ENCODE results near the gene TMEM119. TPM values are rescaled to one million over a fixed set of nuclear protein-coding genes. Genes with fewer than 3 reads are reported as not detected.
"Not testable (repeated sequence)": the region's sequence is repeated elsewhere in the genome, so short reads cannot be mapped to it uniquely, and the experiment has no call there.

TMEM119 gene
- total RNA-seq, 1 donor from 2014 or later = 0.36 TPM

GRCh38 chr12:108621161-108621560 lies 23.3 kb upstream of the TMEM119 start:
- peaks cover 18% of the 10 kb centered on the region for H3K27me3 Mint-ChIP-seq (ENCODE audit: unreplicated experiment)
- no peaks in the 10 kb centered on the region for H3K36me3 Mint-ChIP-seq (ENCODE audit: low read depth, unreplicated experiment)
- DNase-seq (ENCODE audit: low spot score) = no peak
- H3K27ac Mint-ChIP-seq (ENCODE audit: unreplicated experiment) = peak overlapping the region; percentile 98
- H3K9me3 Mint-ChIP-seq (ENCODE audit: unreplicated experiment) = no peaks in the 10 kb centered on the region
- TF ChIP-seq CTCF (IDR thresholded peaks at IDR 0.05; ENCODE audit: unreplicated experiment) = no peak
- H3K4me1 Mint-ChIP-seq (ENCODE audit: unreplicated experiment) = peaks cover 29% of the 10 kb centered on the region
- no peak overlapping the region for H3K4me3 Mint-ChIP-seq (ENCODE audit: unreplicated experiment)

GRCh38 chr12:108620236-108620879 lies 22.5 kb upstream of the TMEM119 start:
- no peak for TF ChIP-seq CTCF (IDR thresholded peaks at IDR 0.05; ENCODE audit: unreplicated experiment)
- Mint-ChIP-seq H3K36me3 (ENCODE audit: low read depth, unreplicated experiment) (no peaks in the 10 kb centered on the region), H3K4me1 (ENCODE audit: unreplicated experiment) (peaks cover 29% of the 10 kb centered on the region), H3K4me3 (ENCODE audit: unreplicated experiment) (no peak overlapping the region), H3K9me3 (ENCODE audit: unreplicated experiment) (no peaks in the 10 kb centered on the region), H3K27ac (ENCODE audit: unreplicated experiment) (no peak overlapping the region), H3K27me3 (ENCODE audit: unreplicated experiment) (peaks cover 18% of the 10 kb centered on the region)
- DNase-seq (ENCODE audit: low spot score) = no peak

GRCh38 chr12:108619369-108620160 lies 21.7 kb upstream of the TMEM119 start:
- Mint-ChIP-seq H3K27ac (ENCODE audit: unreplicated experiment) (no peak overlapping the region), H3K9me3 (ENCODE audit: unreplicated experiment) (no peaks in the 10 kb centered on the region)

GRCh38 chr12:108618953-108619274 lies 21.0 kb upstream of the TMEM119 start:
- DNase-seq (ENCODE audit: low spot score); H3K36me3 Mint-ChIP-seq (ENCODE audit: low read depth, unreplicated experiment); H3K27ac Mint-ChIP-seq (ENCODE audit: unreplicated experiment); H3K9me3 Mint-ChIP-seq (ENCODE audit: unreplicated experiment); H3K4me3 Mint-ChIP-seq (ENCODE audit: unreplicated experiment): not testable (repeated sequence)
- H3K4me1 Mint-ChIP-seq (ENCODE audit: unreplicated experiment) = peaks cover 29% of the 10 kb centered on the region
- peaks cover 16% of the 10 kb centered on the region for H3K27me3 Mint-ChIP-seq (ENCODE audit: unreplicated experiment)

More at GRCh38 chr12:108619369-108620160, 21.7 kb upstream of the TMEM119 start:
- Mint-ChIP-seq H3K4me1 (ENCODE audit: unreplicated experiment) (peaks cover 29% of the 10 kb centered on the region), H3K27me3 (ENCODE audit: unreplicated experiment) (peaks cover 18% of the 10 kb centered on the region), H3K36me3 (ENCODE audit: low read depth, unreplicated experiment) (no peaks in the 10 kb centered on the region), H3K4me3 (ENCODE audit: unreplicated experiment) (no peak overlapping the region)
- TF ChIP-seq CTCF (IDR thresholded peaks at IDR 0.05; ENCODE audit: unreplicated experiment) = no peak
- DNase-seq (ENCODE audit: low spot score) = no peak

- no peaks in the 10 kb centered on the region for H3K9me3 Mint-ChIP-seq (ENCODE audit: unreplicated experiment)
- H3K4me1 Mint-ChIP-seq (ENCODE audit: unreplicated experiment) = peaks cover 24% of the 10 kb centered on the region
- peak; percentile 98 for TF ChIP-seq CTCF (IDR thresholded peaks at IDR 0.05; ENCODE audit: unreplicated experiment)
- H3K27ac Mint-ChIP-seq (ENCODE audit: unreplicated experiment) = no peak overlapping the region
- no peak overlapping the region for H3K4me3 Mint-ChIP-seq (ENCODE audit: unreplicated experiment)
- H3K36me3 Mint-ChIP-seq (ENCODE audit: low read depth, unreplicated experiment) = no peaks in the 10 kb centered on the region
- peaks cover 12% of the 10 kb centered on the region for H3K27me3 Mint-ChIP-seq (ENCODE audit: unreplicated experiment)
- DNase-seq (ENCODE audit: low spot score) = peak; percentile 85
Measured at GRCh38 chr12:108618079-108618952, 20.4 kb upstream of the TMEM119 start.
